ENCODE data around the gene ORC3. TPM values are rescaled to one million over a fixed set of nuclear protein-coding genes. Genes with fewer than 3 reads are reported as not detected.

The ORC3 gene
- total RNA-seq, 1 experiment from 2014 or later, result 25.7 TPM

GRCh38 chr6:87653074-87653962 lies 63.4 kb downstream of the ORC3 start:
- ChIA-PET POLR2A (ENCODE audit: unreplicated experiment) (interaction anchor here (0.6 kb wide), 1 partner anchor 217 kb away, joined by 3 read pairs; no protein-coding TSS in a partner anchor), CTCF (no interaction called here)
- no peaks in the 10 kb centered on the region for H3K79me2 ChIP-seq (ENCODE audit: low read length)
- no peak for TF ChIP-seq CTCF (conservative IDR thresholded peaks at IDR 0.05; ENCODE audit: low read depth, low read length)
- no peak for TF ChIP-seq EZH2phosphoT487 (IDR thresholded peaks at IDR 0.05; ENCODE audit: borderline replicate concordance, low read length)
- H3K4me1 ChIP-seq (ENCODE audit: insufficient read depth, low read length), result no peaks in the 10 kb centered on the region
- DNase-seq (no peak), ATAC-seq (no peak)
- H4K20me1 ChIP-seq (ENCODE audit: low read length), result no peaks in the 10 kb centered on the region
- H2AFZ ChIP-seq (ENCODE audit: low read length), result no peak overlapping the region
- H3K4me3 ChIP-seq (ENCODE audit: low read length), result no peak overlapping the region
- no peak overlapping the region for H3K27ac ChIP-seq (ENCODE audit: low read length)
- no TSS peak for BruUV-seq (replicated peaks)
- no peak overlapping the region for H3K9ac ChIP-seq (ENCODE audit: low read length)
- H3K36me3 ChIP-seq (ENCODE audit: low read depth, low read length), result peaks cover 11% of the 10 kb centered on the region
- no peak overlapping the region for H3K4me2 ChIP-seq (ENCODE audit: low read length)
- no peaks in the 10 kb centered on the region for H3F3A ChIP-seq (ENCODE audit: low read length, unreplicated experiment)
- intact Hi-C loops (cut with micrococcal nuclease), result no loop called here
- H3K9me3 ChIP-seq (ENCODE audit: low read length), result no peaks in the 10 kb centered on the region
- H3K9me2 ChIP-seq (replicated peaks; ENCODE audit: low read length), result no peaks in the 10 kb centered on the region
- H3K27me3 ChIP-seq (ENCODE audit: low read length), result no peaks in the 10 kb centered on the region

- H3K27ac ChIP-seq (ENCODE audit: low read length), result no peak overlapping the region
- H3K4me2 ChIP-seq (ENCODE audit: low read length), result no peak overlapping the region
- no TSS peak for BruUV-seq (replicated peaks)
- no peaks in the 10 kb centered on the region for H3K9me2 ChIP-seq (replicated peaks; ENCODE audit: low read length)
- DNase-seq (no peak), ATAC-seq (no peak)
- intact Hi-C loops (cut with micrococcal nuclease), result no loop called here
- H3K4me3 ChIP-seq (ENCODE audit: low read length), result no peak overlapping the region
- peaks cover 11% of the 10 kb centered on the region for H3K36me3 ChIP-seq (ENCODE audit: low read depth, low read length)
- no peaks in the 10 kb centered on the region for H3F3A ChIP-seq (ENCODE audit: low read length, unreplicated experiment)
- POLR2A ChIA-PET (ENCODE audit: unreplicated experiment), result no interaction called here
- H3K79me2 ChIP-seq (ENCODE audit: low read length), result no peaks in the 10 kb centered on the region
- CTCF ChIA-PET, result no interaction called here
- no peaks in the 10 kb centered on the region for H3K4me1 ChIP-seq (ENCODE audit: insufficient read depth, low read length)
- no peak overlapping the region for H2AFZ ChIP-seq (ENCODE audit: low read length)
- no peak overlapping the region for H3K9ac ChIP-seq (ENCODE audit: low read length)
- H3K27me3 ChIP-seq (ENCODE audit: low read length), result no peaks in the 10 kb centered on the region
- no peak for TF ChIP-seq EZH2phosphoT487 (IDR thresholded peaks at IDR 0.05; ENCODE audit: borderline replicate concordance, low read length)
- no peak for TF ChIP-seq CTCF (conservative IDR thresholded peaks at IDR 0.05; ENCODE audit: low read depth, low read length)
- no peak for TF ChIP-seq EZH2 (IDR thresholded peaks at IDR 0.05; ENCODE audit: low read length, unreplicated experiment)
- H4K20me1 ChIP-seq (ENCODE audit: low read length), result no peaks in the 10 kb centered on the region
- H3K9me3 ChIP-seq (ENCODE audit: low read length), result no peaks in the 10 kb centered on the region
These were observed 64.2 kb downstream of the ORC3 start for GRCh38 chr6:87654122-87654521.

GRCh38 chr6:87654875-87655454 lies 65.0 kb downstream of the ORC3 start:
- no peaks in the 10 kb centered on the region for H3K79me2 ChIP-seq (ENCODE audit: low read length)
- no peaks in the 10 kb centered on the region for H3F3A ChIP-seq (ENCODE audit: low read length, unreplicated experiment)
- H3K4me1 ChIP-seq (ENCODE audit: insufficient read depth, low read length), result 0 out of 2 replicates have a peak, but pooled peaks cover 2% of the 10 kb centered on the region
- TF ChIP-seq CTCF (conservative IDR thresholded peaks at IDR 0.05; ENCODE audit: low read depth, low read length) (no peak), EZH2phosphoT487 (IDR thresholded peaks at IDR 0.05; ENCODE audit: borderline replicate concordance, low read length) (no peak), EZH2 (IDR thresholded peaks at IDR 0.05; ENCODE audit: low read length, unreplicated experiment) (no peak)
- H3K27ac ChIP-seq (ENCODE audit: low read length), result no peak overlapping the region
- peaks cover 11% of the 10 kb centered on the region for H3K36me3 ChIP-seq (ENCODE audit: low read depth, low read length)
- no peaks in the 10 kb centered on the region for H4K20me1 ChIP-seq (ENCODE audit: low read length)
- ATAC-seq (no peak), DNase-seq (no peak)
- ChIA-PET CTCF (no interaction called here), POLR2A (ENCODE audit: unreplicated experiment) (no interaction called here)
- no peak overlapping the region for H3K4me2 ChIP-seq (ENCODE audit: low read length)
- no peaks in the 10 kb centered on the region for H3K9me2 ChIP-seq (replicated peaks; ENCODE audit: low read length)
- no TSS peak for BruUV-seq (replicated peaks)
- H2AFZ ChIP-seq (ENCODE audit: low read length), result no peak overlapping the region
- H3K9me3 ChIP-seq (ENCODE audit: low read length), result no peaks in the 10 kb centered on the region
- H3K9ac ChIP-seq (ENCODE audit: low read length), result no peak overlapping the region
- intact Hi-C loops (cut with micrococcal nuclease), result no loop called here
- no peak overlapping the region for H3K4me3 ChIP-seq (ENCODE audit: low read length)
- no peaks in the 10 kb centered on the region for H3K27me3 ChIP-seq (ENCODE audit: low read length)

All from PC-3 (cell line).